GM21447 (cell line): ENCODE measurements around the gene NSFL1C.

ENCODE experiments used
- ATAC-seq: cut with Tn5 transposase; IDR thresholded peaks from one replicate; pipeline ENCODE4 v1.9.1; 2021; ENCODE audit not compliant: unreplicated experiment

NSFL1C gene

GRCh38 chr20:1462834-1463233 is 3.8 kb downstream of the NSFL1C start:
- no peak for ATAC-seq

- no peak for ATAC-seq
Measured at GRCh38 chr20:1462001-1462400, 4.6 kb downstream of the NSFL1C start.

- ATAC-seq = no peak
Measured at GRCh38 chr20:1460275-1460674, 6.4 kb downstream of the NSFL1C start.

- ATAC-seq = no peak
Measured at GRCh38 chr20:1457992-1458391, 8.7 kb downstream of the NSFL1C start.

GRCh38 chr20:1456300-1456699 is 10.3 kb downstream of the NSFL1C start:
- ATAC-seq = no peak

- ATAC-seq = no peak
Measured at GRCh38 chr20:1450926-1451491, 15.6 kb downstream of the NSFL1C start.

GRCh38 chr20:1449370-1449769 is 17.3 kb downstream of the NSFL1C start:
- no peak for ATAC-seq

GRCh38 chr20:1448081-1448620 is 18.5 kb downstream of the NSFL1C start:
- no peak for ATAC-seq

- ATAC-seq = no peak
Measured at GRCh38 chr20:1446536-1446935, 20.1 kb downstream of the NSFL1C start.

- no peak for ATAC-seq
Measured at GRCh38 chr20:1443085-1443484, 23.6 kb downstream of the NSFL1C start.

- no peak for ATAC-seq
Measured at GRCh38 chr20:1442304-1442703, 24.3 kb downstream of the NSFL1C start.

GRCh38 chr20:1441133-1441532 is 25.5 kb downstream of the NSFL1C start:
- no peak for ATAC-seq

- no peak for ATAC-seq
Measured at GRCh38 chr20:1440024-1440423, 26.6 kb downstream of the NSFL1C start.

- no peak for ATAC-seq
Measured at GRCh38 chr20:1438361-1438760, 28.3 kb downstream of the NSFL1C start.

GRCh38 chr20:1437235-1437904 is 29.3 kb downstream of the NSFL1C start:
- peak; percentile 45 for ATAC-seq

GRCh38 chr20:1436263-1436662 is 30.4 kb downstream of the NSFL1C start:
- ATAC-seq = no peak

- ATAC-seq = no peak
Measured at GRCh38 chr20:1435337-1435699, 31.3 kb downstream of the NSFL1C start.

- peak; percentile 93 for ATAC-seq
Measured at GRCh38 chr20:1434571-1435336, 31.9 kb downstream of the NSFL1C start.

GRCh38 chr20:1431158-1431557 is 35.5 kb downstream of the NSFL1C start:
- ATAC-seq = no peak

GRCh38 chr20:1430004-1430451 is 36.6 kb downstream of the NSFL1C start:
- no peak for ATAC-seq

GRCh38 chr20:1429143-1429728 is 37.4 kb downstream of the NSFL1C start:
- no peak for ATAC-seq
